ENCODE measurements around the gene NECAB2.

Gene NECAB2

GRCh38 chr16:83930730-83931500 is 37.1 kb upstream of the NECAB2 start:
- H3K4me1 ChIP-seq (ENCODE audit: insufficient read depth, low read length) = peaks cover 9% of the 10 kb centered on the region; the same call in 1 of the 2 replicates
- H3K36me3 ChIP-seq (ENCODE audit: insufficient read depth, low read depth, low read length) = no peaks in the 10 kb centered on the region
- no peak overlapping the region for H3K27ac ChIP-seq (ENCODE audit: low read length)
- H3K4me3 ChIP-seq (ENCODE audit: low read length) = no peak overlapping the region
- H3K27me3 ChIP-seq (ENCODE audit: insufficient read depth, low read length) = 0 out of 2 replicates have a peak, but pooled peaks cover 3% of the 10 kb centered on the region
- no peaks in the 10 kb centered on the region for H3K9me3 ChIP-seq (ENCODE audit: insufficient read depth, low read depth, low read length)
- no peak overlapping the region for H3K9ac ChIP-seq (ENCODE audit: low read depth, low read length)

DNA sequence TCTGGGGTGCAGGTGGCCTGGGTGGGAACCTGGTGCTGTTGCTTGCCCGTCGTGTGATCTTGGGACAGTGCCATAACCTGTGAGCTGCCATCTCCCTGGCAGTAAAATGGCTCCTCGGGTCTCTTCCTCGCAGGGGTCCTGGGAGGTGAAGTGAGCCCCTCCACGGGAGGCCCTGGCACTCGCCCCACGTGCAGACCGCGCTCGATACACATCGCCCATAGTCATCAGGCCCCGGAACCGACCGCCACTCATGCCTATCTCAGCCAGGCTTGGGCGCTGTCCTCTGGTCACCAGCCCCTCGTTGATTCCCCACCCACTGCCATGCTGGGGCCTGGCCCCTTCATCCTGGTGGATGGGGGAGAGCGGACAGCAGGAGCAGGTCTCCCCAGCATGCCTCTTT is 36.5 kb upstream of the NECAB2 start:
- no peaks in the 10 kb centered on the region for H3K9me3 ChIP-seq (ENCODE audit: insufficient read depth, low read depth, low read length)
- H3K9ac ChIP-seq (ENCODE audit: low read depth, low read length) = no peak overlapping the region
- peaks cover 5% of the 10 kb centered on the region; the same call in 1 of the 2 replicates for H3K4me1 ChIP-seq (ENCODE audit: insufficient read depth, low read length)
- no peaks in the 10 kb centered on the region for H3K36me3 ChIP-seq (ENCODE audit: insufficient read depth, low read depth, low read length)
- no peak overlapping the region for H3K27ac ChIP-seq (ENCODE audit: low read length)
- no peak overlapping the region for H3K4me3 ChIP-seq (ENCODE audit: low read length)
- H3K27me3 ChIP-seq (ENCODE audit: insufficient read depth, low read length) = no peaks in the 10 kb centered on the region

GRCh38 chr16:83932304-83932703 is 35.7 kb upstream of the NECAB2 start:
- no peaks in the 10 kb centered on the region for H3K9me3 ChIP-seq (ENCODE audit: insufficient read depth, low read depth, low read length)
- H3K27me3 ChIP-seq (ENCODE audit: insufficient read depth, low read length) = no peaks in the 10 kb centered on the region
- H3K36me3 ChIP-seq (ENCODE audit: insufficient read depth, low read depth, low read length) = no peaks in the 10 kb centered on the region
- H3K4me3 ChIP-seq (ENCODE audit: low read length) = no peak overlapping the region
- H3K9ac ChIP-seq (ENCODE audit: low read depth, low read length) = no peak overlapping the region
- H3K27ac ChIP-seq (ENCODE audit: low read length) = no peak overlapping the region
- H3K4me1 ChIP-seq (ENCODE audit: insufficient read depth, low read length) = peaks cover 2% of the 10 kb centered on the region; the same call in 1 of the 2 replicates

- no peaks in the 10 kb centered on the region for H3K4me1 ChIP-seq (ENCODE audit: insufficient read depth, low read length)
- H3K27me3 ChIP-seq (ENCODE audit: insufficient read depth, low read length) = no peaks in the 10 kb centered on the region
- no peak overlapping the region for H3K4me3 ChIP-seq (ENCODE audit: low read length)
- no peak overlapping the region for H3K9ac ChIP-seq (ENCODE audit: low read depth, low read length)
- no peaks in the 10 kb centered on the region for H3K36me3 ChIP-seq (ENCODE audit: insufficient read depth, low read depth, low read length)
- no peaks in the 10 kb centered on the region for H3K9me3 ChIP-seq (ENCODE audit: insufficient read depth, low read depth, low read length)
- H3K27ac ChIP-seq (ENCODE audit: low read length) = no peak overlapping the region
These were observed 34.9 kb upstream of the NECAB2 start for GRCh38 chr16:83932955-83933673.

- Histone ChIP-seq H3K4me3 (ENCODE audit: low read length) (no peak overlapping the region), H3K36me3 (ENCODE audit: insufficient read depth, low read depth, low read length) (no peaks in the 10 kb centered on the region), H3K9ac (ENCODE audit: low read depth, low read length) (no peak overlapping the region), H3K4me1 (ENCODE audit: insufficient read depth, low read length) (no peaks in the 10 kb centered on the region), H3K27me3 (ENCODE audit: insufficient read depth, low read length) (no peaks in the 10 kb centered on the region), H3K27ac (ENCODE audit: low read length) (no peak overlapping the region), H3K9me3 (ENCODE audit: insufficient read depth, low read depth, low read length) (no peaks in the 10 kb centered on the region)
These were observed 34.0 kb upstream of the NECAB2 start for GRCh38 chr16:83933885-83934683.

- no peaks in the 10 kb centered on the region for H3K27me3 ChIP-seq (ENCODE audit: insufficient read depth, low read length)
These were observed 33.4 kb upstream of the NECAB2 start for GRCh38 chr16:83934684-83934977.

GRCh38 chr16:83935005-83935857 is 32.8 kb upstream of the NECAB2 start:
- no peak overlapping the region for H3K4me3 ChIP-seq (ENCODE audit: low read length)
- H3K27ac ChIP-seq (ENCODE audit: low read length) = no peak overlapping the region
- H3K27me3 ChIP-seq (ENCODE audit: insufficient read depth, low read length) = no peaks in the 10 kb centered on the region
- H3K36me3 ChIP-seq (ENCODE audit: insufficient read depth, low read depth, low read length) = no peaks in the 10 kb centered on the region
- H3K9ac ChIP-seq (ENCODE audit: low read depth, low read length) = no peak overlapping the region
- H3K4me1 ChIP-seq (ENCODE audit: insufficient read depth, low read length) = no peaks in the 10 kb centered on the region; the same call in 1 of the 2 replicates
- no peaks in the 10 kb centered on the region for H3K9me3 ChIP-seq (ENCODE audit: insufficient read depth, low read depth, low read length)

More at GRCh38 chr16:83934684-83934977, 33.4 kb upstream of the NECAB2 start:
- Histone ChIP-seq H3K9ac (ENCODE audit: low read depth, low read length) (no peak overlapping the region), H3K4me1 (ENCODE audit: insufficient read depth, low read length) (no peaks in the 10 kb centered on the region), H3K9me3 (ENCODE audit: insufficient read depth, low read depth, low read length) (no peaks in the 10 kb centered on the region), H3K4me3 (ENCODE audit: low read length) (no peak overlapping the region), H3K27ac (ENCODE audit: low read length) (no peak overlapping the region), H3K36me3 (ENCODE audit: insufficient read depth, low read depth, low read length) (no peaks in the 10 kb centered on the region)

GRCh38 chr16:83935858-83936255 is 32.2 kb upstream of the NECAB2 start:
- Histone ChIP-seq H3K4me3 (ENCODE audit: low read length) (no peak overlapping the region), H3K9ac (ENCODE audit: low read depth, low read length) (no peak overlapping the region), H3K9me3 (ENCODE audit: insufficient read depth, low read depth, low read length) (no peaks in the 10 kb centered on the region), H3K4me1 (ENCODE audit: insufficient read depth, low read length) (peaks cover 2% of the 10 kb centered on the region; the same call in 1 of the 2 replicates), H3K36me3 (ENCODE audit: insufficient read depth, low read depth, low read length) (no peaks in the 10 kb centered on the region), H3K27me3 (ENCODE audit: insufficient read depth, low read length) (no peaks in the 10 kb centered on the region), H3K27ac (ENCODE audit: low read length) (no peak overlapping the region)

DNA sequence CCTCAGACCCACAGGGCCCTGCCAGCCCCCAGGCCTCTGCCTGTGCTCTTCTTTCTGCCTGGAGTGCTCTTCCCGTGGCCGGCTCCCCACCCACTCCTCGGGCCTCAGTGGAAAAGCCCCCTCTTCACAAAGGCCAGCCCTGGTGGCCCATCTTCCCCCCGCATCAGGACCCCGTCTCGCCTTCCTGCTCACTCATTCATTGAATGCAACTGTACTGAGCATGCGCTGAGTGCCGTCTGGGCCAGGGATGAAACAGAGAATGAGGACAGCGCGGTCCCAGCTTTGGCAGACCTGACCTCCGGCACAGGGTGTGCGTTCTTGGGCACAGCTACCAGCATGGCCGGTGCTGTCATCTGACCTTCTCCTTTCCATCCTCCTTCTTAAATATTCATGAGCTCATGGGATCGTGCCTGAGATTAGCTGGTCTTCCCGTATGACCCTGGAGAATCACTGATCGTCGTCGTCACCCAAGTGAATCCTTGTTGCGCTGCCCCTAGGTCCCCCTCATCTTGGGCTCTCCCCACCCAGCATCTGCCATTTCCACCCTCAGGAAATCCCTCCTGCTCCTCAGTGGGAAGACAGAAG is 31.4 kb upstream of the NECAB2 start:
- H3K4me3 ChIP-seq (ENCODE audit: low read length) = no peak overlapping the region
- no peaks in the 10 kb centered on the region for H3K27me3 ChIP-seq (ENCODE audit: insufficient read depth, low read length)
- H3K4me1 ChIP-seq (ENCODE audit: insufficient read depth, low read length) = peaks cover 2% of the 10 kb centered on the region; the same call in 1 of the 2 replicates
- H3K36me3 ChIP-seq (ENCODE audit: insufficient read depth, low read depth, low read length) = no peaks in the 10 kb centered on the region
- H3K9ac ChIP-seq (ENCODE audit: low read depth, low read length) = no peak overlapping the region
- no peaks in the 10 kb centered on the region for H3K9me3 ChIP-seq (ENCODE audit: insufficient read depth, low read depth, low read length)
- no peak overlapping the region for H3K27ac ChIP-seq (ENCODE audit: low read length)

DNA sequence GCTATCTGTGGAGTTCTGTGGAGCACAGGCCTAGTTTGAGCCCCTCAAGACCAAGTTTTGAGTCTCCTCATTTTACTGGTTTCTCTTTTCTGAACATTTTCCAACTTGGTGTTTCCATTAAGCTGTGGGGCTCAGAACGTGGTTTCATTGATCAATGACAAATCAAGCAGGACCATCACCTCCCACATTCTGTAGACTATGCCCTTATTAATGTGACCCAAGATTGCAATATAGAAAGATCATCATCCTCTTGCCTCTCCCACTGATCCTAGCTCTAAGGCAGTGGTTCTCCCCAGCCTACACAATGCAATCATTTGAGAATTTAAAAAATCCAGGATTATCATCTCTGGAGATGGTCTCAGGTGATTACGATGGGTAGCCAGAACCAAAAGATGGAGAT is 30.8 kb upstream of the NECAB2 start:
- H3K9me3 ChIP-seq (ENCODE audit: insufficient read depth, low read depth, low read length) = no peaks in the 10 kb centered on the region

More for the DNA sequence above, 30.8 kb upstream of the NECAB2 start:
- no peaks in the 10 kb centered on the region for H3K36me3 ChIP-seq (ENCODE audit: insufficient read depth, low read depth, low read length)
- H3K9ac ChIP-seq (ENCODE audit: low read depth, low read length) = no peak overlapping the region
- no peak overlapping the region for H3K27ac ChIP-seq (ENCODE audit: low read length)
- H3K27me3 ChIP-seq (ENCODE audit: insufficient read depth, low read length) = no peaks in the 10 kb centered on the region
- H3K4me3 ChIP-seq (ENCODE audit: low read length) = no peak overlapping the region
- H3K4me1 ChIP-seq (ENCODE audit: insufficient read depth, low read length) = peaks cover 2% of the 10 kb centered on the region; the same call in 1 of the 2 replicates
